HG03520 (cell line): ENCODE results near the gene STC2.
"Not testable (repeated sequence)": the region's sequence is repeated elsewhere in the genome, so short reads cannot be mapped to it uniquely, and the experiment has no call there.

ENCODE experiments used
- ATAC-seq: cut with Tn5 transposase; IDR thresholded peaks from one replicate; pipeline ENCODE4 v1.9.1; 2021; ENCODE audit warnings: mild to moderate bottlenecking, moderate library complexity; ENCODE audit not compliant: unreplicated experiment

Gene STC2

GRCh38 chr5:173327948-173328843, at the start of gene STC2:
TSS of gene STC2 (minus strand) at chr5:173328414. CDS start at chr5:173328193, 221 bp downstream.
- ATAC-seq, result peak; percentile 45

GRCh38 chr5:173371400-173371799, 43.2 kb upstream of the STC2 start:
- no peak for ATAC-seq

DNA sequence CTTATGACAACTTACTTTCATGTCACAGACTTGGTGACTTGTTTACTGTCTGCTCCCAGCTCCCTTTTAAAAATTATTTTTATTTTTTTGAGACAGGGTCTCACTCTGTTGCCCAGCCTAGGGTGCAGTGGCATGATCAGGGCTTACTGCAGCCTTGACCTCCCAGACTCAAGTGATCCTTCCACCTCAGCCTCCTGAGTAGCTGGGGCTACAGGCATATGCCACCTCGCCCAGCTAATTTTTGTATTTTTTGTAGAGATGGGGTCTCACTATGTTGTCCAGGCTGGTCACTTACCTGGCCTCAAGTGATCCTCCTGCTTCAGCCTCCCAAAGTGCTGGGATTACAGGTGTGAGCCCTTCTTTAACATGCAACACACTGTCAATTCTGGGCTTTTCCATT, 35.2 kb upstream of the STC2 start:
- ATAC-seq, result not testable (repeated sequence)

GRCh38 chr5:173355561-173355960, 27.3 kb upstream of the STC2 start:
- no peak for ATAC-seq

GRCh38 chr5:173354645-173355044, 26.4 kb upstream of the STC2 start:
- ATAC-seq, result no peak

- no peak for ATAC-seq
Observed at GRCh38 chr5:173352366-173353349, 24.4 kb upstream of the STC2 start.

GRCh38 chr5:173342813-173343755, 14.9 kb upstream of the STC2 start:
- no peak for ATAC-seq

DNA sequence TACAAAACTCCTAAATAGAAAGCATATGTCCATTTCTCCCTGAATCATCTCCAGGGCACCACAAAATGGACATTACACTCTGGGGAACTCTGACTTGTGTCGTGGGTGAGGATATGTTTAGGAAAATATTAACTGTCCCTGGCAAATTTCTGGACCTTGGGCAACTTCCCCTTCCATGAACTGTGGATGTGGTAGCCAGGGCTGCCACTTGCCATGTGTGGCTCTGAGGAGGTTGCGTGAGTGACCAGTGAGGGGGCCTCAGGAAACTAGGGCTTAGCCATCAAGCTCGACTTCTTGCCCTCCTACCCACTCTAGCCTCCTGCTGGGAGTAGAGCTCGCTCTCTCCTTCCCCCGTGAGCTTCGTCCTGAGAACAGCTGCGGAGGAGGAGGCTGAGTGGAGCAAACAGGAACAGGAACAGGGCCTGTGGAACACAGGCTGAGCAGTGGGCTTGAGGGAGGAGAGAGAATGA, 13.8 kb upstream of the STC2 start:
- no peak for ATAC-seq

GRCh38 chr5:173340984-173341383, 12.8 kb upstream of the STC2 start:
- no peak for ATAC-seq

DNA sequence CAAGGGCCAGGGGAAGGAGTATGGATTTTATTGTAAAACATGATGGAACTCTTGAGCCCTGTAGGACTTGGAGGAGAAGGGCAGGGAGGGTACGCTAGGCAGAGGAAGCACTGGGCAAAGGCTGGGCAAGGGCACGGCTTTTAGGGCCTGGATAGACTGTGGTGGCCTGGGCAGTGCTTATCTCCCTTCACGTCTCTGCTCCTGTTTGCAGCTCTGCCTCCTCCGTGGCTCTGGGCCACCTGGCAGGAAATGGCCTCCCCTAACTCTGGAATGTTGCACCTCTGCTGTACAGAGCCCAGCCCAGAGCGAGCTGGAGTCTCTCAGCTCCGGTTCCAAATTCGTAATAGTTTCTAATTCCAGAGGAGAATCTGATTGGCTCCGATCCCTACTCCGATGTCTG, 12.2 kb upstream of the STC2 start:
- no peak for ATAC-seq

DNA sequence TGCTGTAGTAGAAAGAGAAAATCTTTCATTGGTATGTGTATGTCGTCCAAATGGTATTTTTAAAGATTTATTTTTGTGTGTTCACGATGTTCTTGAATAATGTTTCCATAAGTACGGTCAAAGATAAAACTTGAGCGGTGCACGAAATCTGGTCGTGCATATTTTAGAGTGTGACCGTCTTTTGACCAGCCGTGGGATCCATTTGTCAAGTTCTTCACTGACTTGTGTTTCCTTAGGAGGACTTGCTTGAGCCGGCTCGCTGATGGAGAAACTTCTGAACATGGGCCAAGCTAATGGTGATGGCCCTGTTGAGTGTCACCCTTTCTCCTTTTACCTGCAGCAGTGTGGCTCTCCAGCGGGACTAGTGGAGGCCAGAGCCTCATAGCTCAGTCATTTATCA, 11.1 kb upstream of the STC2 start:
- no peak for ATAC-seq

DNA sequence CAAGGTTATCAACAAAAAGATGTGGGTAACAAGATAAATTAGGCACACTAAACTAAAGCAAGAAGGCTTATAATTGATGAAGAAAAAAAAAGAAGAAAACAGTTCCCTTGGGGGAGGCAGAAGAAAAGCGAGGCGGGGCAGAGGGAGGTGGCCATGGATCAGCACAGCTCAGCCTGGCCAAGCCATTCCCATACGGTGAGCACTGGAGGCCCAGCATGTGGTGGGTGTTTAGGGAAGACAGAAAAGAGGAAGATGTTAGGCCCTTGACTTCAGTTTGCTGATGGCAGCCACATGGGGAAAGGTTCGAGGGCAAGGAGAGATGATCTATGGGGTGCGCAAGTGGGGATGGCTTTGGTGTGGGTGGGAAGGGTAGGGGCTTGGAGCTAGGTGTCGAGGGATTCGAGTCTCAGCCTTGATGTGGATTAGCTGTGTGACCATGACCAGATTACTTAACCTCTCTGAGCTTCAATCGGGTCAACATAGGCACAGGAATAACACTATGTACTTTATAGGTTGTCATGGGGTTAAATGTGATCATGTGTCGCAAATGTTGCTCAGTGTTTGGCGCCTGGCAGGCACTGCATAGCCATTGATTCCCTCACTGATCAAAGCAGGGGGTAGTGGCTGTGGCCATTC, 10.3 kb upstream of the STC2 start:
- no peak for ATAC-seq

DNA sequence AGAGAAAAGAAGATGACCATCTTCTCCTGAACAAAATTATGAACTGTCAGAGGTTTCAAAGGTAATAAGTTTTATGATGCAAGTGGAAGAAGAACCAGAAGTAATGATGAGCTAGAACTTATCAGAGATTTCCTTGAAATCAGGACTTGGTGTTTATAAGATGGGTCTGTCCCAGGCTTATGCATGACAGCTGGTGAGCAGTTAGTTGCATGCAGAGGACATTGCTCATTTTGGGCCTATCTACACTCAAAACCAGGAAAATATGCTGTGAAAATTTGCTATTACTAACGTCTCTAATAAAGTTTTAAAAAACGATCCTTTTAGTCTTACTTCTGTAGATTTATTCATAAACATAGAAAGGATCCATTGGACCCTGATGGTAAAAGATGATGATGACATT, 6.6 kb upstream of the STC2 start:
- no peak for ATAC-seq

- ATAC-seq, result no peak
Observed at GRCh38 chr5:173333925-173334661, 5.9 kb upstream of the STC2 start.

GRCh38 chr5:173331956-173332479, 3.8 kb upstream of the STC2 start:
- peak; percentile 67 for ATAC-seq

DNA sequence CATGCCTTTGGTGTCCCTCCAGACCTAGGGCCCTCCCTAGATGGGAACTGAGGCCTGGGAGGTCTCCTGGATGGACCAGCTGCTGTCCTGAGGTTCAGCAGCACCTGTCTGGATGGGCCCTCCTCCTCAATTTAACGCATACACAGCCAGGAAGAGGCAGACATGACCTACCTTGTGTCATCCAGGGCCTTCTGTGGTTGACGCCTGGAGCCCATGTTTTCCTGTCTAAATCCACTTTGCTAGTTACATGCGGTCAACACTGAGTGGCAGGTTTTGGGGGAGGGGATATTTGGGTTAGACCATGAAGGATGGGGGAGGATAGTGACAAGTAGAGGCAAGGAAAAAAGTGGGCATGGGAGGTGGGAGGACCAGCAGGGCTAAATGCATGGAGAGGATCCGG, 3.1 kb upstream of the STC2 start:
- ATAC-seq, result no peak

DNA sequence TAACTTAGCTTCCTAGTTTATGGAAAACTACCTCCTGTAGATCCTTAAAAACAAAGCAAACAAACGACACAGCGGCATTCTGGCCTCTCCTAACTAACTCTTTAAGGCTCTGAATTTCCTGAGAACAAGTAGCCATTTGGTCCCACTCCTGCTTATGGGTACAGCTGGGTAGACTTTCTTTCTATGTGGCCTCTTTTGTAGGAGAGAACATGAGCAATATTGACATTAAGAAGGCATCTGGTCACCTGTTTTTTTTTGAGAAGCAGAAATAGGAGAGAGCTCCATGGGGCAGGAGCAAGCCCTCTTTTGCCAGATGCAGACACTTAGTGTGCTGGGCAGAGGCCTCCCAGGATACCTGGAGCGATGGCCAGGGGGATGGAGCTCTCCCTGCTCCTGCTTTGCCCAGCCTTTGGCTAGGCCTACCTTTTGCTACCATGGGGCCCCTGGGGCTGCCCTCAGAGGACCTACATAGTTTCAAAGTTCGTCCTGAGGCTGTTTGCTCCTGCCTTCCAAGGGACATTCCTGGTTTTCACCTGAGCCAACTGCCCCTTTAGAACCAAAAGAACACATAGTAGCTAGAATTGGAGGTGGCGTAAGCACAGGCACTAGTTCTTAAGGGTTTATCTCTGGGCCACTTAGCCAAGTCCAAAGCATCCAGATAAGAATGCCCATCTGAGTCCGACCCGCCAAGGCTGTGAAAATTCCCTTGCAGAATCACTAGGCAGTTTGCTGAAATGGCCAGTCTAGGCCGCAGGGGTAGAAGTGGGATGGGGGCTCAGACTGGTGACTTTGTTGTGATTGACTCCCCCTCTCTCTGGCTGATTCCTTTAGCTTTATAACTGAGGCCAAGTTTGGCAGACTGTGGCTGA, 2.4 kb upstream of the STC2 start:
- no peak for ATAC-seq
